ENCODE measurements around the gene GPRC5A.

DNA sequence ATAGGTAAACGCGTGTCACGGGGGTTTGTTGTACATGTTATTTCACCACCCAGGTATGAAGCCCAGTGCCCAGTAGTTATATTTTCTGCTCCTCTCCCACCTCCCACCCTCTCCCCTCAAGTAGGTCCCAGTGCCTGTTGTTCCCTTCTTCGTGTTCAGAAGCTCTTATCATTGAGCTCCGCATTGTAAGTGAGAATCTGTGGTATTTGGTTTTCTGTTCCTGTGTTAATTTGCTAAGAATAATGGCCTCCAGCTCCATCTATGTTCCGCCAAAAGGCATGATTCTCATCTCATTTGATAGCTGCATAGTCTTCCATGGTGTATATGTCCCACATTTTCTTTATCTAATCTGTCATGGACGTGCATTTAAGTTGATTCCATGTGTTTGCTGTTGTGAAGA, 67.5 kb downstream of the GPRC5A start:
- no peak for TF ChIP-seq POLR2AphosphoS5 (IDR thresholded peaks at IDR 0.05)
- TF ChIP-seq, protein P1, sequence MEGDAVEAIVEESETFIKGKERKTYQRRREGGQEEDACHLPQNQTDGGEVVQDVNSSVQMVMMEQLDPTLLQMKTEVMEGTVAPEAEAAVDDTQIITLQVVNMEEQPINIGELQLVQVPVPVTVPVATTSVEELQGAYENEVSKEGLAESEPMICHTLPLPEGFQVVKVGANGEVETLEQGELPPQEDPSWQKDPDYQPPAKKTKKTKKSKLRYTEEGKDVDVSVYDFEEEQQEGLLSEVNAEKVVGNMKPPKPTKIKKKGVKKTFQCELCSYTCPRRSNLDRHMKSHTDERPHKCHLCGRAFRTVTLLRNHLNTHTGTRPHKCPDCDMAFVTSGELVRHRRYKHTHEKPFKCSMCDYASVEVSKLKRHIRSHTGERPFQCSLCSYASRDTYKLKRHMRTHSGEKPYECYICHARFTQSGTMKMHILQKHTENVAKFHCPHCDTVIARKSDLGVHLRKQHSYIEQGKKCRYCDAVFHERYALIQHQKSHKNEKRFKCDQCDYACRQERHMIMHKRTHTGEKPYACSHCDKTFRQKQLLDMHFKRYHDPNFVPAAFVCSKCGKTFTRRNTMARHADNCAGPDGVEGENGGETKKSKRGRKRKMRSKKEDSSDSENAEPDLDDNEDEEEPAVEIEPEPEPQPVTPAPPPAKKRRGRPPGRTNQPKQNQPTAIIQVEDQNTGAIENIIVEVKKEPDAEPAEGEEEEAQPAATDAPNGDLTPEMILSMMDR (IDR thresholded peaks at IDR 0.05): no peak
- TF ChIP-seq EP300 (IDR thresholded peaks at IDR 0.05): no peak
- no peak for TF ChIP-seq POLR2A (IDR thresholded peaks at IDR 0.05)
